ENCODE measurements around the gene SLC27A2.

SLC27A2 gene

DNA sequence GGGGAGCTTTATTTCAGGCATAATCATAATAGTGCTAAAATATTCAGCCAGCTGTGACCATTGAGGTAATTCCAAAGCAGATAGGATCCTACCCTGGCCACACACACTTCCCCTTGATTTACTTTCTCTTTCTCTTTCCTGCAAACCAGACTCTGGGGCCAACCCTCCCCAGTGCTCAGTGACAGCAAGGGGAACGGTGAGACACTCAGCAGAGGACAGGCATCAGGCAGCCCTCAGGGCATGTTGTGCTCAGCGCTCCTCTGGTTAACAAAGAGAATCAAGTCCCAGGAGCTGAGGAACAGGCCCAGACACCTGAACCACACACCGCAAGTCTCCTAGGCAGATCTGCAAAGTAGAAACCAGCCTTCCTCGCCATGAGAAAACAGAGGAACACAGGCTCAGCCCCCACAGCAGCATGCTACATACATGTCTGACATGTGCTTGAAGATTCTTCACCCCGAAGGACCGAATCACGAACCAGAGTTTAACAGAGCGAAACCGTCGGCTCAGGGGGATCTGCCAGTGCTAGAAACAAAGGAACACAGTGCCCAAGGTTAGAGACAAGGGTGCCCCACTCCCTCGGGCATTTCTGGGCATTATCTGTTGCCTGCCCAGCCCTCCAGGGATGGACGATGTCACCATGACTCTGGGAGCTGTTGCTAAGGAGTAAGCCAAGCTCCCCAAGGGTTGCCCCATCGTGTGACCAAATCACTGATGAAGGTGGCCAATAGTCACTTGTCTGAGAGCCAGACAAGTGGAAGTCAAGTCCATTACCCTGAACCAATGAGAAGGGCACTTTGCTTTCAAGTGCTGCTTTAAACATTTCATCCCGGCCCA is 66.0 kb downstream of the SLC27A2 start:
- peaks cover 9 to 11% of the 10 kb centered on the region in 2 donors for H3K4me1 ChIP-seq (ENCODE audit: control insufficient read depth in 1 of 2, insufficient read depth in 2 of 2, low read length in 2 of 2)
- no peaks in the 10 kb centered on the region for H3K27me3 ChIP-seq (ENCODE audit: control insufficient read depth in 1 of 2, insufficient read depth in 2 of 2, low read length in 2 of 2)
- no peaks in the 10 kb centered on the region for H3K9me3 ChIP-seq (ENCODE audit: control insufficient read depth in 1 of 2, low read length in 2 of 2)
- H3K9ac ChIP-seq (ENCODE audit: low read depth in 1 of 2, low read length in 2 of 2): no peak overlapping the region
- peak overlapping the region; percentile 20 for H3K27ac ChIP-seq (ENCODE audit: low read depth, low read length)
- H3K36me3 ChIP-seq (ENCODE audit: control insufficient read depth in 1 of 2, insufficient read depth in 2 of 2, low read length in 2 of 2): no peaks in the 10 kb centered on the region
- peak overlapping the region; percentile 37 to 48 for H3K4me3 ChIP-seq (ENCODE audit: low read depth in 1 of 2, low read length in 2 of 2)

- Histone ChIP-seq H3K9ac (ENCODE audit: low read depth in 1 of 2, low read length in 2 of 2) (no peak overlapping the region), H3K27ac (ENCODE audit: low read depth, low read length) (no peak overlapping the region), H3K27me3 (ENCODE audit: control insufficient read depth in 1 of 2, insufficient read depth in 2 of 2, low read length in 2 of 2) (no peaks in the 10 kb centered on the region), H3K4me3 (ENCODE audit: low read depth in 1 of 2, low read length in 2 of 2) (no peak overlapping the region), H3K36me3 (ENCODE audit: control insufficient read depth in 1 of 2, insufficient read depth in 2 of 2, low read length in 2 of 2) (no peaks in the 10 kb centered on the region), H3K4me1 (ENCODE audit: control insufficient read depth in 1 of 2, insufficient read depth in 2 of 2, low read length in 2 of 2) (peaks cover 9 to 11% of the 10 kb centered on the region in 2 donors), H3K9me3 (ENCODE audit: control insufficient read depth in 1 of 2, low read length in 2 of 2) (no peaks in the 10 kb centered on the region)
Measured at GRCh38 chr15:50248994-50249582, 67.1 kb downstream of the SLC27A2 start.

DNA sequence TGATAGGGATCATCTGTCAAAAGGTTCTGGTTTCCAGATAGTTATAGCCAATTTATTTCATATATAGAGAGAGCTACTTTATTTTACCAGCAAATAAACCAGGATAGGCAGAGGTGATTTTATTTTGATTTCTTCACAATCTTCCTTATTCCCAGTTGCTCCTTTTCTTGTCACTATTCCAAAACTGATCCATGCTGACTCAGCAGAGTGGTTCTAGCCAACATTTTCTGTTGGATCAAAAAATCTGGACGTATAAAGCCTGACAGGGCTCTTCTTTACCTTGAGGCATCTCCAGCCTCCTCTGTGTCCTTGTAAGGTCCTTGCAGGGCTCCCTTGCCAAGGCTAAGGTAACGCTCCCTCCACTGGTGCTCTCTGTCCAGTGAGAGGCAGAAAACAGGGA is 67.7 kb downstream of the SLC27A2 start:
- no peak overlapping the region for H3K4me3 ChIP-seq (ENCODE audit: low read depth in 1 of 2, low read length in 2 of 2)
- peaks cover 9 to 11% of the 10 kb centered on the region in 2 donors for H3K4me1 ChIP-seq (ENCODE audit: control insufficient read depth in 1 of 2, insufficient read depth in 2 of 2, low read length in 2 of 2)
- H3K36me3 ChIP-seq (ENCODE audit: control insufficient read depth in 1 of 2, insufficient read depth in 2 of 2, low read length in 2 of 2): no peaks in the 10 kb centered on the region
- no peaks in the 10 kb centered on the region for H3K9me3 ChIP-seq (ENCODE audit: control insufficient read depth in 1 of 2, low read length in 2 of 2)
- no peak overlapping the region for H3K9ac ChIP-seq (ENCODE audit: low read depth in 1 of 2, low read length in 2 of 2)
- H3K27ac ChIP-seq (ENCODE audit: low read depth, low read length): no peak overlapping the region
- H3K27me3 ChIP-seq (ENCODE audit: control insufficient read depth in 1 of 2, insufficient read depth in 2 of 2, low read length in 2 of 2): no peaks in the 10 kb centered on the region

DNA sequence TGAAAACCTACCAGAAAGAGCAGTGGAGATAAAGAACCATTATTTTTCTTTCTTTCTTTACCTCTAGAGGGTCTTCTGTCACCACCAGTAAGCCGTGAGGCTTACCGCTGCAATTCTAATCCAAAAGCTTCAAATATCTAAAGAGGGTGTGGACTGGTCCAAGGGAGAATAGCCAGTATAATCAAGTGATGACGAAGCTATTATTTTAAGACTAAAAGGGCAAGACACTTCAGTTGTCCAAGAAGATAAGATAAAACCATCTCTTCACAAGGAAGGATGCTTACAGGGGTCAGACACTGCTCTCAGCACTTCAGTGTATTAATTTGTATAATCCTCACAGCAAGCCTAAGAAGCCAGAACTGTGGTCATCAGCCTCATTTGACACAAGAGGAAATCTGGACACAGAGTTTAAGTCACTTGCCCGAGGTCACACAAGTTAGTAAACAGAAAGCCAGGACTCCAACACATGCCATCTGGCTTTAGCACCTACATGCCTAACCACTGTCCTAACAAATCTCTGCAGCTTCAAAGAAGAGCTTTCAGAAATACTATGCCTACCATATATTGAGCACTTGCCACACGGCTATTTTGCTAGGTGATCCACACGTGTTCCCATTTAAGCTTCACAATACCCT is 68.9 kb downstream of the SLC27A2 start:
- H3K4me1 ChIP-seq (ENCODE audit: control insufficient read depth in 1 of 2, insufficient read depth in 2 of 2, low read length in 2 of 2): peaks cover 9 to 11% of the 10 kb centered on the region in 2 donors
- no peak overlapping the region for H3K9ac ChIP-seq (ENCODE audit: low read depth in 1 of 2, low read length in 2 of 2)
- no peaks in the 10 kb centered on the region for H3K27me3 ChIP-seq (ENCODE audit: control insufficient read depth in 1 of 2, insufficient read depth in 2 of 2, low read length in 2 of 2)
- no peaks in the 10 kb centered on the region for H3K36me3 ChIP-seq (ENCODE audit: control insufficient read depth in 1 of 2, insufficient read depth in 2 of 2, low read length in 2 of 2)
- H3K4me3 ChIP-seq (ENCODE audit: low read depth in 1 of 2, low read length in 2 of 2): no peak overlapping the region
- H3K9me3 ChIP-seq (ENCODE audit: control insufficient read depth in 1 of 2, low read length in 2 of 2): no peaks in the 10 kb centered on the region
- H3K27ac ChIP-seq (ENCODE audit: low read depth, low read length): no peak overlapping the region

DNA sequence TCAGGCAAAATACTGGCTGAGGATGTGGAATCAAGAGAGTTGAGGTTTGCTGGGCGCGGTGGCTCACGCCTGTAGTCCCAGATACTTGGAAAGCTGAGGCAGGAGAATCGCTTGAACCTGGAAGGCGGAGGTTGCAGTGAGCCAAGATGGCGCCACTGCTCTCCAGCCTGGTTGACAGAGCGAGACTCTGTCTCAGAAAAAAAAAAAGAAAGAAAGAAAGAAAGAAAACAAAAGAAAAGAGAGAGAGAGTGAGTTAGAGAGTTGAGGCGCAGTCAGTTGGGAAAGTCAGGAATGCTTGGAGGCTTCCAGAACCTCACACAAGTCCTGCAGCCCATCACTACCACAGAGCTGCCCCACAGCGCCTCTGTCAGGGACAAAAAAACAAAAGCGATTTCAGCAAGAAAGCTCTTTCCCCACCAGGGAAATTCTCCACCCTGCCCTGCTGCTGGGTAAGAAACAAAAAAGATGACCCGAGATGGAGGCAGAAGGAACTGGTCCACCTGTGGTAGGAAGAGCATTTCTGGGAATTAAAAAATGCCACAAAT is 69.7 kb downstream of the SLC27A2 start:
- Histone ChIP-seq H3K4me3 (ENCODE audit: low read depth in 1 of 2, low read length in 2 of 2) (no peak overlapping the region), H3K36me3 (ENCODE audit: control insufficient read depth in 1 of 2, insufficient read depth in 2 of 2, low read length in 2 of 2) (no peaks in the 10 kb centered on the region), H3K4me1 (ENCODE audit: control insufficient read depth in 1 of 2, insufficient read depth in 2 of 2, low read length in 2 of 2) (peaks cover 9 to 11% of the 10 kb centered on the region in 2 donors), H3K9ac (ENCODE audit: low read depth in 1 of 2, low read length in 2 of 2) (no peak overlapping the region), H3K27me3 (ENCODE audit: control insufficient read depth in 1 of 2, insufficient read depth in 2 of 2, low read length in 2 of 2) (no peaks in the 10 kb centered on the region), H3K9me3 (ENCODE audit: control insufficient read depth in 1 of 2, low read length in 2 of 2) (no peaks in the 10 kb centered on the region), H3K27ac (ENCODE audit: low read depth, low read length) (no peak overlapping the region)

GRCh38 chr15:50252556-50252955 is 70.6 kb downstream of the SLC27A2 start:
- Histone ChIP-seq H3K9me3 (ENCODE audit: control insufficient read depth in 1 of 2, low read length in 2 of 2) (no peaks in the 10 kb centered on the region), H3K9ac (ENCODE audit: low read depth in 1 of 2, low read length in 2 of 2) (no peak overlapping the region), H3K27ac (ENCODE audit: low read depth, low read length) (no peak overlapping the region), H3K27me3 (ENCODE audit: control insufficient read depth in 1 of 2, insufficient read depth in 2 of 2, low read length in 2 of 2) (no peaks in the 10 kb centered on the region), H3K4me1 (ENCODE audit: control insufficient read depth in 1 of 2, insufficient read depth in 2 of 2, low read length in 2 of 2) (peaks cover 6 to 9% of the 10 kb centered on the region in 2 donors), H3K4me3 (ENCODE audit: low read depth in 1 of 2, low read length in 2 of 2) (no peak overlapping the region), H3K36me3 (ENCODE audit: control insufficient read depth in 1 of 2, insufficient read depth in 2 of 2, low read length in 2 of 2) (no peaks in the 10 kb centered on the region)

DNA sequence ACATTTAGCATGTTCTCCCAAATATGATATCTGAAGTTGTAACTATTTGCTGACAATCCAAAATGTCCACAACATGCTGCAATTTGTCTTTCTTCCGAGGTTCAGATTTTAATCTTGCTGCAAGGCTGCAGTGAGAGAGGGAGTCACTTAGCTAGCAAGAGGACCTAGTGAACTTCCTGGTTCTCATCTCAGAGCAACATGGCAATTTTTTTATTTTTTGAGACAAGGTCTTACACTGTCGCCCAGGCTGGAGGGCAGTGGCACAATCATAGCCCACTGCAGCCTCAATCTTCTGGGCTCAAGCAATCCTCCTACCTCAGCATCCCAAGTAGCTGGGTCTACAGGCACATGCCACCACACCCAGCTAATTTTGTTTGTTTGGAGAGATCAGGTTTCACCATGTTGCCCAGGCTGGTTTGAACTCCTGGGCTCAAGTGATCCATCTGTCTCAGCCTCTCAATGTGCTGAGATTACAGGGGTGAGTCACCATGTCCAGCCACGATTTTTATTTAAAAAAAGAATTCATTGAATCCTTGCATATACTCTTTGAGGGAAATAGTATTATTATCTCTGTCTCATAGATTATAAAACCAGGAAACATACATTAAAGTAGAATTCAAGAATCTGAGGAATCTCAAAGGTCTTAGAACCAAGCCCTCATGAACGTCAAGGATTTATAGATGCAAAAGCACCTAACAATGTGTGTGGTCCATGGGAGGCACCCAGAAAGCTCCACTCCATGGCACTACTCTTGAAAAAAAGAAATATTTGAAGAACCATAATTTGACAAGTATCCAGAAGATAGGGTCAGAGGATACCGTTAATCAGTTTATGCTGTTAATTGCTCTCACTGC is 74.4 kb downstream of the SLC27A2 start:
- H3K27me3 ChIP-seq (ENCODE audit: control insufficient read depth in 1 of 2, insufficient read depth in 2 of 2, low read length in 2 of 2): no peaks in the 10 kb centered on the region
- H3K36me3 ChIP-seq (ENCODE audit: control insufficient read depth in 1 of 2, insufficient read depth in 2 of 2, low read length in 2 of 2): no peaks in the 10 kb centered on the region
- H3K9ac ChIP-seq (ENCODE audit: low read depth in 1 of 2, low read length in 2 of 2): no peak overlapping the region
- no peak overlapping the region for H3K27ac ChIP-seq (ENCODE audit: low read depth, low read length)
- no peaks in the 10 kb centered on the region for H3K4me1 ChIP-seq (ENCODE audit: control insufficient read depth in 1 of 2, insufficient read depth in 2 of 2, low read length in 2 of 2)
- no peak overlapping the region for H3K4me3 ChIP-seq (ENCODE audit: low read depth in 1 of 2, low read length in 2 of 2)
- H3K9me3 ChIP-seq (ENCODE audit: control insufficient read depth in 1 of 2, low read length in 2 of 2): no peaks in the 10 kb centered on the region

GRCh38 chr15:50257332-50257731 is 75.3 kb downstream of the SLC27A2 start:
- Histone ChIP-seq H3K9me3 (ENCODE audit: control insufficient read depth in 1 of 2, low read length in 2 of 2) (no peaks in the 10 kb centered on the region), H3K27me3 (ENCODE audit: control insufficient read depth in 1 of 2, insufficient read depth in 2 of 2, low read length in 2 of 2) (no peaks in the 10 kb centered on the region), H3K36me3 (ENCODE audit: control insufficient read depth in 1 of 2, insufficient read depth in 2 of 2, low read length in 2 of 2) (no peaks in the 10 kb centered on the region), H3K4me3 (ENCODE audit: low read depth in 1 of 2, low read length in 2 of 2) (no peak overlapping the region), H3K27ac (ENCODE audit: low read depth, low read length) (no peak overlapping the region), H3K9ac (ENCODE audit: low read depth in 1 of 2, low read length in 2 of 2) (no peak overlapping the region), H3K4me1 (ENCODE audit: control insufficient read depth in 1 of 2, insufficient read depth in 2 of 2, low read length in 2 of 2) (peaks cover 0 to 2% of the 10 kb centered on the region in 2 donors)

- Histone ChIP-seq H3K4me3 (ENCODE audit: low read depth in 1 of 2, low read length in 2 of 2) (no peak overlapping the region), H3K27me3 (ENCODE audit: control insufficient read depth in 1 of 2, insufficient read depth in 2 of 2, low read length in 2 of 2) (no peaks in the 10 kb centered on the region), H3K4me1 (ENCODE audit: control insufficient read depth in 1 of 2, insufficient read depth in 2 of 2, low read length in 2 of 2) (peaks cover 0 to 4% of the 10 kb centered on the region in 2 donors), H3K27ac (ENCODE audit: low read depth, low read length) (no peak overlapping the region), H3K9ac (ENCODE audit: low read depth in 1 of 2, low read length in 2 of 2) (no peak overlapping the region), H3K9me3 (ENCODE audit: control insufficient read depth in 1 of 2, low read length in 2 of 2) (no peaks in the 10 kb centered on the region), H3K36me3 (ENCODE audit: control insufficient read depth in 1 of 2, insufficient read depth in 2 of 2, low read length in 2 of 2) (no peaks in the 10 kb centered on the region)
Measured at GRCh38 chr15:50257924-50258323, 75.9 kb downstream of the SLC27A2 start.

All from duodenal mucosa (tissue), 2 donors.